NCI-H82 treated with DMSO at 0.1 percent for 48 hours (cell line): Measurements from ENCODE around the gene ANKRD13D.

ENCODE experiments used
- DNase-seq: peaks from one replicate; lab custom pipeline; 2025; ENCODE audit not compliant: unreplicated experiment; lab: John Stamatoyannopoulos, UW

ANKRD13D gene

GRCh38 chr11:67302571-67303131 lies 13.5 kb downstream of the ANKRD13D start:
- no peak for DNase-seq

- peak; percentile 1 for DNase-seq
These were observed 14.2 kb downstream of the ANKRD13D start, which contains the start of gene SSH3 for GRCh38 chr11:67303132-67303834. TSS of gene SSH3 (plus strand) at chr11:67303530. CDS start at chr11:67303626, 96 bp downstream.

GRCh38 chr11:67303835-67304411 lies 14.8 kb downstream of the ANKRD13D start:
- no peak for DNase-seq

DNA sequence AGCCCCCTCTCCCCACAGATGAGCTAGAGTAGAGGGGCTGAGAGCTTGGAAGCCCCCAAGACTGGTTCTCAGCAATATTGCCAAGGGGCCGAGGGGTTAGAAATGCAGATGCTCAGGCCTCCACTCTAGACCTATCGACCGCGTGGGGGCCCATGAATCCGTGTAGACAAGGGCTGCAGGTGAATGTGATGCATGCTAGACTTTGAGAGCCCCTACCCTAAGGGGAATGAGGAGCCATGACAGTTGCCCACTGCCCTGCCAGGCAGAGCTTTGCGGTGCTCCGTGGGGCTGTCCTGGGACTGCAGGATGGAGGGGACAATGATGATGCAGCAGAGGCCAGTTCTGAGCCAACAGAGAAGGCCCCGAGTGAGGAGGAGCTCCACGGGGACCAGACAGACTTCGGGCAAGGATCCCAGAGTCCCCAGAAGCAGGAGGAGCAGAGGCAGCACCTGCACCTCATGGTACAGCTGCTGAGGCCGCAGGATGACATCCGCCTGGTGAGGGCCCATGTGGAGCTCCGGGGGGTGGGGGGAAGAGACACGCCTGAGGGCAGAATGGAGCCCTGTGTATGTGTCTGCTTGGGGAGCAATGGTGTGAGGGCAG lies 15.5 kb downstream of the ANKRD13D start:
- no peak for DNase-seq

GRCh38 chr11:67306769-67307544 lies 17.9 kb downstream of the ANKRD13D start:
- DNase-seq, result no peak

DNA sequence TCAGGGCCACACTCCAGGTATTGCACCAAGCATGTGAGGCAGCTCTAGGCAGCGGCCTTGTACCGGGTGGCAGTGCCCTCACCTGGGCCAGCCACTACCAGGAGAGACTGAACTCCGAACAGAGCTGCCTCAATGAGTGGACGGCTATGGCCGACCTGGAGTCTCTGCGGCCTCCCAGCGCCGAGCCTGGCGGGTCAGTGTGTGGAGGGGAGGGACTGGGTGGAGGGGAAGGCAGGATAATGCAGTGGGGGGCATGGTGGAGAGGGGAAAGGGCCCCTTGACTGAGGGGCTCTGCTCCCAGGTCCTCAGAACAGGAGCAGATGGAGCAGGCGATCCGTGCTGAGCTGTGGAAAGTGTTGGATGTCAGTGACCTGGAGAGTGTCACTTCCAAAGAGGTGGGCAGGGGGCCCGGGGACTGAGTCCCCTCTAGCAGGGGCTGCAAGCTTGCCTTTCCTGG lies 18.5 kb downstream of the ANKRD13D start:
- no peak for DNase-seq

GRCh38 chr11:67308031-67308866 lies 19.1 kb downstream of the ANKRD13D start:
- DNase-seq, result no peak

GRCh38 chr11:67309166-67309565 lies 20.1 kb downstream of the ANKRD13D start:
- no peak for DNase-seq

- no peak for DNase-seq
These were observed 20.6 kb downstream of the ANKRD13D start for GRCh38 chr11:67309661-67310061.

DNA sequence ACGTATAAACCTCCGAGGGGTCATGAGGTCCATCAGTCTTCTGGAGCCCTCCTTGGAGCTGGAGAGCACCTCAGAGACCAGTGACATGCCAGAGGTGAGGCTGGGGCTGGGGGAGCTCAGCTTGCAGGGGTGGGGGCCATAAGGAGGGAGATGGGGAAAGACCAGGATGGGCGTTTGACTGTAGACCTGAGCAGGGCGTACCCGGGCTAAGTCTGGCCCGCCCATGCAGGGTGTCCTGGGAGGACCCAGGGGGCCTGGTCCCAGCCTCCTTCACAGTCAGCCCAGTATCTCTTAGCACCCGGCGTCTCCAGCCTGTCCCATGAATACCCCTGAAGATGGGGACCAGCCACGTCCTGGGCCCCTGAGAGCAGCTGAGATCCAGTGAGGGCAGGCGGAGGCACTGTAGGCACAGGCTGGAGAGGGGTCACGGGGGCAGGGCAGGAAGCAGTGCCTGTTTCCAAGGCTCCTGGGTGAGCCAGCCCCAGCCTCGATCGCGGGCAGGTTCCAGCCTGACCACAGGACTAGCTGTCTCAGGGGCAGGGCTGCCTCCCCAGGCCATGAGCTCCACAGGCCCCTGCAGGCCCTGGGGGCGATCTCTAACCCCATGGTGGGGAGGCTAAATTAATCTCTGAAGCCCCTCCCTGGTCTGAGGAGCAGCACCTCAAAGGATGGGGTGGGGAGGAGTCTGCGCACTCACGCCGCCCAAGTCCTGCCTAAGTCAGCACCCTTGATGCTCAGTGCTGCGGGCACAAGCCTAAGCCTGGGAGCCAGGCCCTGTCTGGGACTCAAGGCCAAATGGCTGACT lies 21.3 kb downstream of the ANKRD13D start:
- DNase-seq, result no peak

- DNase-seq, result no peak
These were observed 22.0 kb downstream of the ANKRD13D start for GRCh38 chr11:67311051-67311555.

DNA sequence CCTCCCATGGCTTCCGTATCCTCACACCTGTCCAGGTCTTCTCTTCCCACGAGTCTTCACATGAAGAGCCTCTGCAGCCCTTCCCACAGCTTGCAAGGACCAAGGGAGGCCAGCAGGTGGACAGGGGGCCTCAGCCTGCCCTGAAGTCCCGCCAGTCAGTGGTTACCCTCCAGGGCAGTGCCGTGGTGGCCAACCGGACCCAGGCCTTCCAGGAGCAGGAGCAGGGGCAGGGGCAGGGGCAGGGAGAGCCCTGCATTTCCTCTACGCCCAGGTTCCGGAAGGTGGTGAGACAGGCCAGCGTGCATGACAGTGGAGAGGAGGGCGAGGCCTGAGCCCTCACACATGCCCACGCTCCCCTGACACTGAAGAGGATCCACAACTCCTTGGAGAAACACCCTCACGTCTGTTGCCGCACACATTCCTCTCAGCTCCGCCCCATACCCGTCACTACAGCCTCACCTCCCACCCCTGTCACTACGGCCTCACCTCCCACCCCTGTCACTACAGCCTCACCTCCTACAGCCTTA lies 22.5 kb downstream of the ANKRD13D start:
- DNase-seq, result no peak

DNA sequence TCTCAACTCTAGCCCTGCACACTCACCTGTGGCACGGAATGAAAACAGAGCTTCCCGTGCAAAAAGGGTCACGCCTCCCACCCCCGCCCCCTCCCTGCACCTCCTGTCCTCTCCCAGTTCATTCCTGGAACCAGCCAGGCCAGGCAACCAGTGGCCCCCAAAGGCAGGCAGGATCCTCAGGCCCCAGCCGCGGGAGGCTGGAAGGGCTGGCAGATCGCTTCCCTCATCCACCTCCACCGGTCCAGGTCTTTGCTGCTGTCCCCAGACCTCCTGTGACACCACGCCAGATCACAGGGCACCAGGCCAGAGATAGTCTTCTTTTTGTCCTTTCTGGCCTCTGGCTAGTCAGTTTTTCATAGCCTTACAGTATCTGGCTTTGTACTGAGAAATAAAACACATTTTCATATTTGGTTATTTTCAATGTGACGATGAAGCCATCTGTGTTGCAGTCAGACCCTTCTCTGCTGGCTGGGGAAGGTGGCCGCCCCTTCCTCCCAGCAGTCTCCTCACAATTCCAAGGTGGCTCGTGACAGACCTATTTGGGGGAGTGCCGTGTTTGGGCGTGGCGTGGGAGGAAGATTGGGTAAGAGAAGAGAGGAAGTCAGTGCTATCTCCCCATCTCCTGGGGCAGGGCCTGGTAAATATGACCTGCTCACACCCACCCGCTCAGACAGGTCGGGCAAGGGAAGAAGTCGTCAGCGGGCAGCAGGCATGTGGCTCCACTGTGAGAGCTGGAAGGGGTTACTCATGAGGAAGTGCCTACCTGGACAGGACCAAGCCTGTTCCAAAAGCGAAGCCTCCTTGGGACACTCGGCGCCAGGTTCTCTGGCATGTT lies 23.3 kb downstream of the ANKRD13D start:
- no peak for DNase-seq

- no peak for DNase-seq
These were observed 24.2 kb downstream of the ANKRD13D start for GRCh38 chr11:67313125-67313890.

GRCh38 chr11:67314218-67314617 lies 25.1 kb downstream of the ANKRD13D start:
- DNase-seq, result no peak

GRCh38 chr11:67315325-67315909 lies 26.3 kb downstream of the ANKRD13D start:
- DNase-seq, result no peak

- DNase-seq, result no peak
These were observed 27.7 kb downstream of the ANKRD13D start for GRCh38 chr11:67316882-67317204.
